GM18505 (cell line): Measurements from ENCODE around the gene SH3BP1.

Experiments
- ATAC-seq: cut with Tn5 transposase; IDR thresholded peaks from one replicate; pipeline ENCODE4 v1.9.1; 2021; ENCODE audit not compliant: unreplicated experiment
- POLR2A ChIP-seq: IDR thresholded peaks from 4 replicates; pipeline ENCODE4 v1.6.1; 2011; ENCODE audit warnings: borderline replicate concordance; ENCODE audit not compliant: insufficient read depth, insufficient read length; ENCODE audit errors: extremely low read depth

Gene SH3BP1

GRCh38 chr22:37632174-37633088 is 7.0 kb upstream of the SH3BP1 start:
- ATAC-seq, result peak; percentile 12
- TF ChIP-seq POLR2A, result no peak

- peak; percentile 39 for TF ChIP-seq POLR2A
- ATAC-seq, result peak; percentile 53
Measured at GRCh38 chr22:37633089-37633624, 6.3 kb upstream of the SH3BP1 start.

- ATAC-seq, result peak; percentile 54
- TF ChIP-seq POLR2A, result peak; percentile 74
Measured at GRCh38 chr22:37633625-37634416, 5.6 kb upstream of the SH3BP1 start.

- no peak for ATAC-seq
- no peak for TF ChIP-seq POLR2A
Measured at GRCh38 chr22:37634417-37634924, 5.0 kb upstream of the SH3BP1 start.

- ATAC-seq, result no peak
Measured at GRCh38 chr22:37635157-37635556, 4.3 kb upstream of the SH3BP1 start.

GRCh38 chr22:37636186-37636948 is 3.1 kb upstream of the SH3BP1 start:
- no peak for TF ChIP-seq POLR2A
- ATAC-seq, result no peak

More at GRCh38 chr22:37635157-37635556, 4.3 kb upstream of the SH3BP1 start:
- TF ChIP-seq POLR2A, result no peak

GRCh38 chr22:37636949-37637273 is 2.6 kb upstream of the SH3BP1 start:
- no peak for TF ChIP-seq POLR2A
- ATAC-seq, result no peak

- TF ChIP-seq POLR2A, result no peak
- ATAC-seq, result no peak
Measured at GRCh38 chr22:37638391-37639069, 939 bp upstream of the SH3BP1 start.

GRCh38 chr22:37639771-37640590 is 512 bp downstream of the SH3BP1 start:
- ATAC-seq, result no peak
- no peak for TF ChIP-seq POLR2A

- no peak for ATAC-seq
- no peak for TF ChIP-seq POLR2A
Measured at GRCh38 chr22:37640591-37641560, 1.4 kb downstream of the SH3BP1 start.

GRCh38 chr22:37641561-37641949 is 2.1 kb downstream of the SH3BP1 start:
- ATAC-seq, result no peak
- no peak for TF ChIP-seq POLR2A

GRCh38 chr22:37643225-37643847 is 3.9 kb downstream of the SH3BP1 start:
- no peak for ATAC-seq
- no peak for TF ChIP-seq POLR2A
